Activated T-cell treated with anti-CD3 and anti-CD28 coated beads, Interleukin-2, amount 50 U/mL, for 4 hours (primary cell): Measurements from ENCODE around the gene SLC13A4. TPM values are rescaled to one million over a fixed set of nuclear protein-coding genes. Genes with fewer than 3 reads are reported as not detected.
"Not testable (repeated sequence)": the region's sequence is repeated elsewhere in the genome, so short reads cannot be mapped to it uniquely, and the experiment has no call there.

Experiments used
- ATAC-seq, 2 donors: fragments of 200-7000 bp; cut with Tn5 transposase; one replicate each; pipeline ENCODE4 v1.10.0; 2021
- DNase-seq: peaks from one replicate; pipeline ENCODE4 v3.0.0-alpha.2; 2020
- H3K27me3 Mint-ChIP-seq: one replicate; pipeline ENCODE4 v1.8.0; 2021; ENCODE audit warnings: low read depth, mixed read lengths
- H3K36me3 Mint-ChIP-seq: one replicate; pipeline ENCODE4 v1.8.0; 2022; ENCODE audit warnings: mixed read lengths; ENCODE audit not compliant: insufficient read depth
- H3K4me1 Mint-ChIP-seq: one replicate; pipeline ENCODE4 v1.8.0; 2021; ENCODE audit warnings: low read depth, mixed read lengths
- H3K4me3 Mint-ChIP-seq: one replicate; pipeline ENCODE4 v1.8.0; 2021; ENCODE audit warnings: mild to moderate bottlenecking, moderate library complexity, mixed read lengths
- H3K9me3 Mint-ChIP-seq: one replicate; pipeline ENCODE4 v1.8.0; 2021; ENCODE audit warnings: mixed read lengths
- total RNA-seq, 3 donors: library from RNA; stranded (reverse); gene quantifications; one replicate each; pipeline ENCODE4 v1.2.1, GENCODE V29; 2021

SLC13A4 gene
- total RNA-seq, 3 donors from 2014 or later = not detected

DNA sequence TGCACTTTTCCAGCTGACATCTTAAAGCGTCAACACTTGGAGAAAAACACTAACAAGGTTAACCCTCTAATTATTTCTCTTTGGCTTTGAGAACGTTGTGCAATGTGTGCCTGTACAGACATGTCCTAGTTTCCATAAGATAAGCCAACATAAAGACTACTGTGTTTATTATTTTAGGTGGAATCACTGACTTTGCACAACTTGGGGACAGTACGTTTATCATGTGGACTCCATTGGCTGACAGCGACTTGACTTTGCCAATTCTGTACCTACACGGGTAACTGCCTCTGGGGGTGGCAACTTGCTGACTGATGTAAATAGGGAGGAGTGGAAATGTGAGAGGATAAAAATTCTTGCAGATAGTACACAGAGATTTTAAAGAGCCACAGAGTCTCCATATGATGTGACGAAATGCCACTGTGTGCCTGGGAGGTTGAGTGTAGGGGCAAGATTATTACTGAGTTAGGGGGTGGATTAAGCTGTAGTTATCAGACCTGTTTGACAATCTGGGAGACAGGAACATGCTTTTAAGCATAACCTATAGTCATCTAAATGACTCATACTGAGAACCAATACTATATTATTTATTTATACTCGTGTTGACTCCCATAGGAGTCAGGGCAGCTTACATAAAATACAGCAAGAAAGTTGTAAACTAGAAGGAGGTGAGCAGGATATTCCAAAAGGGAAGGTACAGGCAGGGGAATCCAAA lies 21.0 kb downstream of the SLC13A4 start:
- Mint-ChIP-seq H3K4me3 (no peak overlapping the region), H3K9me3 (no peaks in the 10 kb centered on the region), H3K36me3 (no peaks in the 10 kb centered on the region), H3K27me3 (no peaks in the 10 kb centered on the region), H3K4me1 (no peaks in the 10 kb centered on the region)
- DNase-seq (no peak), ATAC-seq (no peak)

DNA sequence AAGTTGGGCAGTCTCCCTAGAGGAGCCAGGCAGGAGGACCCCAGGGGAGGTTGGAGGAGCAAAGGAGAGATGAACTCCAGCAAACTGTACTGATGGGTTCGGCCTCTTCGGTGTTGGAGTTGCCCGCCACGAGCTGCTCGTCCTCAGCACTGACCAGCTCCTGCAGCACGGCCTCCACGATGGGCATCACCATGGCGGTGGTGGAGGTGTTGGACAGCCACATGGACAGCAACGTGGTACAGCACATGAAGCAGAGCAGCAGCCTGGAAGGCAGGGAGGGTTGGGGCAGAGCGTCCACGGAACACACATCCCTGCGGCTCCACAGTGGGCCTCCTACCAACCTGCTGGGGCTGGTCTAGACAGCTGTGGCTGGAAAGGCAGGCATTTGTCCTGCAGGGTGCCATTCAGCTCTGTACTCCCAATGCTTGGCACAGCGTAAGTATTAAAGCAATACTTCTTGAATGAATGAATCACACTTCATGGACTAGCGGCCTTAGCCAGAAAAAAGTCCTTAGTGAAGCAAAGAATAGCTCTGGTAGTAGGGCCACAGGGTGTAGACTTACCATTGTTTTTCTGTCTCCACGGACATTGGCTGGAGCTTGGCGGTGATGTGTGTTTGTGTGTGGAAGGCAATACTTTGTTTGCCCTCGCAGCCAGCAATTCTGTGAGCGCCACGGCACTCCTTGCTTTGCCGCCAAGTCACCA lies 21.8 kb downstream of the SLC13A4 start:
- H3K27me3 Mint-ChIP-seq = no peaks in the 10 kb centered on the region
- no peaks in the 10 kb centered on the region for H3K36me3 Mint-ChIP-seq
- no peaks in the 10 kb centered on the region for H3K4me1 Mint-ChIP-seq
- no peak overlapping the region for H3K4me3 Mint-ChIP-seq
- DNase-seq (no peak), ATAC-seq (no peak)
- H3K9me3 Mint-ChIP-seq = no peaks in the 10 kb centered on the region

DNA sequence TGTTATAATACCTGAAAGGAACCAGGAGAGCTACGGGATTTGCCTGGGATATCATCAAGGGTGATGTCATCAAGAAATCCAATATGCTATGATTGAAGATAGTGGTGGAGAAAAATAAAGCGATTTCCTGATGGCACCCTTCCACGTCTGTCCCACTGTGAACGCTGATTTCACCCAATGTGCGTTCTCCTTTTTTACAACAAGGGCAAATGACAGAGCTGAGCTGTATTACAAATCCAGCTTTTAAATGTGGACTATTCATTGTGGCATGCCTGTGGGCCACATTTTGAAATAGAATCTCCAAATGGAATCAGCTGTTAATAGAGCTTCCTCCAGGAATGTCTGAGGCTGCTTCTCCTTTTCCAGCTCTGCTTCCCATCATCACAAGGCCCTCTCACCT lies 23.3 kb downstream of the SLC13A4 start:
- Mint-ChIP-seq H3K36me3 (peaks cover 2% of the 10 kb centered on the region), H3K27me3 (no peaks in the 10 kb centered on the region), H3K4me1 (no peaks in the 10 kb centered on the region), H3K9me3 (no peaks in the 10 kb centered on the region), H3K4me3 (no peak overlapping the region)
- ATAC-seq (no peak), DNase-seq (no peak)

DNA sequence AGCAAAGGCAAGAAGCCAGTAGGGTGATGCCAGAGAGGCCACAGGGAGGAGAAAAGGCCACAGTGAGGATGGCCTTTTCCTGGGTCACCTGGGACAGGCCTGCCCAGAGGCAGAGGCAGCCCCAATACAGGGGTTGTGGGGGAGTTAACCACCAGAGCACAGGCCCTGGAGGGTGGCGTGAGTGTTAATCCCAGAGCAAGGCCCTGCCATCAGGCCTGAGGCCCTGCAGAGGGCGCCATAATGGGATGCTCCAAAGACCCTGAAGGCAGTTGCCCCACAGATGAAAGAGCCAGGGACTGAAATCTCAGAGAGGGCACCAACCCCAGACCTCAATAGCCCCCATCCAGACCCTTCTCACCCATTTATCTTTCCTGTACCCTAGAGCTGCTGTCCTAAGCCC lies 23.9 kb downstream of the SLC13A4 start:
- ATAC-seq (no peak), DNase-seq (no peak)
- Mint-ChIP-seq H3K27me3 (no peaks in the 10 kb centered on the region), H3K36me3 (peaks cover 2% of the 10 kb centered on the region), H3K4me1 (no peaks in the 10 kb centered on the region), H3K4me3 (no peak overlapping the region), H3K9me3 (no peaks in the 10 kb centered on the region)

DNA sequence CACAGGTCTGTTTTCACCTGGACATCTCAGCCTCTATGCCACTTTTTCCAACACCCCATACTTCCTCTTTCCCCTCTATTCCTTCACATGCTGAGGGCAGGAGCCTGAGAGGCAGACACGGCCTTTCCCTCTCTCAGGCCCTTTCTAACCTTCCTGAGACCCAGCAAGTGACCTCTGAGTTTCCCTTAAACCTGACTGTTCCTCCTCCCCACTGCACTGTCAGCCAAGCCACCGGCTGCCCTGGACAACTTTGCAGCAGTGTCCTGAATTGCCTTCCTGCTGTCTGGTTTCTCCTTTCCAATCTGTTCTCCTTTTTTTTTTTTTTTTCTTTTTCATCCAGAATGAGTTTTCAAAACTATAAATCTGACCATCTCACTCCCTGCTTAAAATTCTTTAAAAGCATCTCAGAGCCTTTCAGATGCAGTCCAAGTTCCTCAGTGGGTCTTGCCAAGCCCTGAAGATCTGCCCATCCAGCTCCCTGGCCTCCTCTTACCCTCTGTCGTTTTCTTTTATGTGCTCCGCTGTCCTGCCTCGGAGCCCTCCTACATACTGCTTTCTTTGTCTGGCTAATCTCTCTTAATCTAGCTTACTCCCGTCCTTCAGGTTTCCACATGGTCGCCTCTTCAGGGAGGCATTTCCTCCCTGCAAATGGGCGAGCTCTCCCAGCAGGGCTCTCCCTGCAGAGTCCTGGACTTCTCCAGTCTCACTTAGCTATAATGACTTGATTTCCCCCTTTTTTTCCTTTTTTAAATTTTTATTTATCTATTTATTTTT lies 30.5 kb downstream of the SLC13A4 start:
- no peaks in the 10 kb centered on the region for H3K4me1 Mint-ChIP-seq
- H3K9me3 Mint-ChIP-seq = no peaks in the 10 kb centered on the region
- no peaks in the 10 kb centered on the region for H3K27me3 Mint-ChIP-seq
- DNase-seq (no peak), ATAC-seq (no peak)
- H3K36me3 Mint-ChIP-seq = peaks cover 5% of the 10 kb centered on the region
- no peak overlapping the region for H3K4me3 Mint-ChIP-seq

DNA sequence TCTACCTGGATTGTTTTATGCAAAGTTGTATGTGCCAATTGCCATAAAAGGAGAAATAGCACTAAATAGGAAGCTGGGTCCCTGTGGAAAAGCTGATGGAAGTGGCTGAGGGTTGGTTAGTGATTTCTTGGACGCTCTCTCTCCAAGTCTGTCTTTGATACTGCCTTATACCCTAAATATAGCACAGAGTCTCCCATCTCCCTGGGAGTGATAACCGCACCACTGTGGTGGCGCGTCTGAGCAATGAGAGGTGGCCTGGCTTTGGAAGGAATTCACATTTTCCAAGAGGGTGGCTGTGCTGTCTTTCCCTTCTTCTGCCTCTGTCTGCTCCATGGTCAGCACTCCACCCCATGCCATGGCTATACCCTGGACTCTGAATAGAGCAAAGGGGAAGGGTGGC lies 34.4 kb downstream of the SLC13A4 start:
- Mint-ChIP-seq H3K4me3 (no peak overlapping the region), H3K4me1 (no peaks in the 10 kb centered on the region)

DNA sequence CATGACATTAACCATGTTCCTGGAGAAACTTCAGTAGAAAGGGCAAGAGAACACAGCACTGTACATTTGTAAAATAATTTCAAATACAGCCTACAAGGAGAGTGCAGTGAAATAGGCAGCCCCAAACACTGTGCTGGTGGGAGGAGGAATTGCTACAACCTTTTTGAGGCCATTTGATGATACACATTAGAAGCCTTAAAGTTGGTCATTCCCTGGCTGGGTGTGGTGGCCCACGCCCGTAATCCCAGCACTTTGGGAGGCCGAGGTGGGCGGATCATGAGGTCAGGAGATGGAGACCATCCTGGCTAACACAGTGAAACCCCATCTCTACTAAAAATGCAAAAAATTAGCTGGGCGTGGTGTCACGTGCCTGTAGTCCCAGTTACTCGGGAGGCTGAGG lies 35.4 kb downstream of the SLC13A4 start:
- ATAC-seq, H3K9me3 Mint-ChIP-seq, DNase-seq, H3K27me3 Mint-ChIP-seq, H3K4me3 Mint-ChIP-seq, H3K4me1 Mint-ChIP-seq, H3K36me3 Mint-ChIP-seq: not testable (repeated sequence)

More for the DNA sequence above, 34.4 kb downstream of the SLC13A4 start:
- no peak for DNase-seq
- no peak for ATAC-seq
- Mint-ChIP-seq H3K27me3 (no peaks in the 10 kb centered on the region), H3K36me3 (peaks cover 10% of the 10 kb centered on the region), H3K9me3 (no peaks in the 10 kb centered on the region)

DNA sequence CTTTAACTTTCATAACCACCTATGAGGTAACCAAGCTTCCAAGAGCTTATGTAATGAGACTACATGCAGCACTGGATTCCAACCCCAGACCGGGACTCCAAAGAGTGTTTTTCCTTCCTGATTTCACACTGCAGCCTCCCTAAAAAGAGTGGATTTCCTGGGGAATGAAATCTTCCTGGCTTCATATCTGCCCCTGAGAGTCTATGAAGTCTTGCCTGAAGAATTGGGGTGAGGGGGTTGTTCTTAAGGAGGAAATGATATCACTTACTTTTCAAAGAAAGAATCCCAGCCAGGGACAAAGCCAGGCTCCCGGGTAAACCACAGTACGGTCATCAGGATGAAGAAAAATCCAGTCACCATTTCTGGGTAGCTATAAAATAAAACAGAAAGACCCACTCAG lies 35.9 kb downstream of the SLC13A4 start:
- DNase-seq (no peak), ATAC-seq (no peak)
- Mint-ChIP-seq H3K4me3 (no peak overlapping the region), H3K4me1 (no peaks in the 10 kb centered on the region), H3K36me3 (peaks cover 14% of the 10 kb centered on the region), H3K27me3 (no peaks in the 10 kb centered on the region), H3K9me3 (no peaks in the 10 kb centered on the region)

DNA sequence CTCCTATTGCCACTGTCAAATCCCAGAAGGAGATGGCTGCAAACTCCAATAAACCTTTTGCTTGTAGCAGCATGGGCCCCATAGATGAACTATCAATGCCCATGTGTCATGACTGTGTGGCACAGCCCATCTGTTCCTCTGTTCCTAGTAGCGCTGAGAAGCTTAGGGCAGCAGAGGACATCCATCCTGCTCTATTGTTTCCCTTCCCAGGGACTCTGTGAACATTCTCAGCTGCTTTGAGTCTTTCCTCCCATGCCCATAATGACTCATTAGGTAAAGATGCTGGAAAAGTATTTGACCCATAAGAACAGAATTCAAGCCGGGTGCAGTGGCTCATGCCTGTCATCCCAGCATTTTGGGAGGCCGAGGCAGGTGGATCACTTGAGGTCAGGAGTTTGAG lies 37.4 kb downstream of the SLC13A4 start:
- ATAC-seq (no peak), DNase-seq (no peak)
- no peaks in the 10 kb centered on the region for H3K9me3 Mint-ChIP-seq
- H3K27me3 Mint-ChIP-seq = no peaks in the 10 kb centered on the region
- H3K4me3 Mint-ChIP-seq = no peak overlapping the region
- no peaks in the 10 kb centered on the region for H3K4me1 Mint-ChIP-seq
- peaks cover 14% of the 10 kb centered on the region for H3K36me3 Mint-ChIP-seq

DNA sequence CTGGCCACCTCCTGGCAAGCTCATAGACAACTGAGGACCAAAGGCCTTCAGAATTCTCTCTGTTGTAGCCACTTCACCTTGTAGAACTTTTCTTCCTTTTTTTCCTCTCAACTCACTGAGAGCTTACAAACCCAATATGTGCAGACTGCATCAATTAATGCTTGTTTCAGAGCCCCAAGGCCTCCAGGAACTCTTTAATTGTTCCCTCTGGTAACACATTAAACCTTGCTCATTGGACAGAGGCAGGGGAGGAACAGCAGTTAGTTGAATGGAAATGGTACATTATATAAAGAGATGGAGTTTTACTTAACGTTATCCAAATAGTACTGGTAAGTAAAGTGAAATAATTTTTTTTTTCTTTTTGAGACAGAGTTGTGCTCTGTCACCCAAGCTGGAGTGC lies 40.5 kb downstream of the SLC13A4 start:
- Mint-ChIP-seq H3K27me3 (no peaks in the 10 kb centered on the region), H3K4me1 (no peaks in the 10 kb centered on the region), H3K36me3 (peaks cover 10% of the 10 kb centered on the region), H3K4me3 (no peak overlapping the region), H3K9me3 (no peaks in the 10 kb centered on the region)
- ATAC-seq (no peak), DNase-seq (no peak)

DNA sequence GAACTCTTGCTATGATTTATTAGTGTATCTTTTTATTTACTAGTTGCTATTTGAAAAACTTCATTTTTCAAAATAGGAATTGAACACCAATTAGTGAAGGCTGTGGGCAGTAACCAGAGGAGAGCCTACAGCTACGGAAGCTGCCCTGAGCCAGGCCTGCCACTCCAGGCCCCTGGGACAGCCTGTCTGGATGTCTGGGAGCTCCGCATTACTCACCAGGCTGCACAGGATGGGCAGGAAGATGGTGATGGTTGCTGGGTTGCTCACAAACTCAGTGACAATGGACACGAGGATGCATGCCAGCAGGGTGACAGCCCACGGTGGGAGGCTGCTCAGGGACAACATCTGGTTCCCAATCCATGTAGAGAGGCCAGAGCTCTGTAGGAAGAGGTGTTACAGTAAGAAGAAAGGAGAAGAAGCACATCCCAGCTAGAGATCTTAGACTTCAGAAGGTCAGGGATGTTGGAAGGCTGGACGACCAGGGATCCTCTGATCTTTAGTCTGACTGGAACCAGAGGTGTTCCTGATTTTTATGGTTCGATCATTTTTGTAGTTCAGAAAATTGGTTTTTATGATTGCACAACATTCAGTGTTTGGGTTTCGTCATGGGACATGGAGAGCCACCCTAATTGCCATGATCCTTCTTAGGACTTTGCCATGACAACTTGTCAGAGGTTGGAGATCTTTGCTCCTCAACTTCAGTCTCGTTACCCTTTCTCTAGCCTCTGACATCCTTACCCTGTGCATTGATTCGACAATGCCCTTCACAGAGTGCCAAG lies 42.5 kb downstream of the SLC13A4 start:
- H3K4me3 Mint-ChIP-seq = no peak overlapping the region
- H3K36me3 Mint-ChIP-seq = peaks cover 12% of the 10 kb centered on the region
- no peaks in the 10 kb centered on the region for H3K9me3 Mint-ChIP-seq
- DNase-seq (no peak), ATAC-seq (no peak)
- no peaks in the 10 kb centered on the region for H3K27me3 Mint-ChIP-seq
- no peaks in the 10 kb centered on the region for H3K4me1 Mint-ChIP-seq

DNA sequence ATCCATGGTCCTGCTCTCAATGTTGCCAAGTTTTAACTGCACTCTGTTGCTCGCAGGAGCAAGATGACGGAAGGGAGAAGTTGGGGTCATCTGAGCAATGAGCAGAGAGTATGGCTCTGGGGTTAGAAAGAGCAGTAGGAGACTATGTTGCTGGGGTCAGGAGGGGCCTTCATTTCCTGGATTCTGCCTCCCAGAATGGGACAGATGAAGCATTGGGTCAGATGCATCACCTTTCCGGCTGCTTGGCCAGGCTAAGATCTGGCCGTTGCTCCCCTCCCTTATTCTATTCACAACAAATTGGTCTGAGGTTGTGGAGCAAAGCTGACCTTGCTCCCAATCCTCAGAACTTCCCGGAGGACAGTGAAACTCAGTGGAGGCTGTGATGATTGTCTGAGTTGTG lies 43.3 kb downstream of the SLC13A4 start:
- H3K4me1 Mint-ChIP-seq = no peaks in the 10 kb centered on the region
- ATAC-seq = no peak
- H3K36me3 Mint-ChIP-seq = peaks cover 7% of the 10 kb centered on the region
- H3K4me3 Mint-ChIP-seq = no peak overlapping the region
- no peaks in the 10 kb centered on the region for H3K9me3 Mint-ChIP-seq
- no peaks in the 10 kb centered on the region for H3K27me3 Mint-ChIP-seq
- no peak for DNase-seq

DNA sequence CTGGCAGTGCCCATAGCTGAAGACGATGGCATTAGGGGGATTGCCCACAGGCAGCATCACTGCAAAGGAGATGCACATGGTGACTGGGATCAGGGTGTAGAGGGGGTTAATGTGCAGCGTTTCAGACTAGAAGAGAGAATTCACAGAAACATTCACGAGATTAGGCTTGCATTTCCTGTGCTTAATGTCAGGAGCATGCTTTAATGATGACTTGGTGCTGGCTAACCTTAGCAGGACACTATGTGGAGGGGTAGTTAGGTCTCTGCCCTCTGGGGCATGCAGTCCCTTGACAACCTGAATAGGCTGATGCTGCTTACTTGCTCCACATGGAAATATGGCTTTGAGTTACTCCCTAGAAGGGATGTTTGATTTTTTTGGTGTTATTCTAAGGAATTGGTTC lies 43.9 kb downstream of the SLC13A4 start:
- Mint-ChIP-seq H3K36me3 (peaks cover 10% of the 10 kb centered on the region), H3K9me3 (no peaks in the 10 kb centered on the region)

DNA sequence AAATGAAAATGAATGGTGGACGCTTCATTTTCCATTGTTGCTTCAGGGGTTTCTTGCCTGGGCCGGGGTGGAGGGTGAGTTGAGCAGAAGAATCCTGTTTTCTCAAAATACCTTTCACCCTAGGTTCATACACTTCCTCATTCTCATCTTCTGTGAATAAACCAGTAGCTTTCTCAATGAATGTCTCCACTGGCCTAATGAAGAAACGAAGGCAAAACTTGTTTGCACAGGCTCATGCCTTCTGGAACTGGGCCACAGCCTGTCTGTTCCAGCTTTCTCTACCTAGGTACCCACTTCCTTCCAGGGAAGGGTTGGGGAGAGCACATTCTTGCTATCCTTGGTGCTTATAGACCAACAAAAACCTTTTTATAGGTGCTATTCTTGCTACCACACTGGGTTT lies 44.4 kb downstream of the SLC13A4 start:
- no peaks in the 10 kb centered on the region for H3K27me3 Mint-ChIP-seq
- H3K4me1 Mint-ChIP-seq = no peaks in the 10 kb centered on the region
- H3K4me3 Mint-ChIP-seq = no peak overlapping the region
- no peaks in the 10 kb centered on the region for H3K9me3 Mint-ChIP-seq
- peaks cover 15% of the 10 kb centered on the region for H3K36me3 Mint-ChIP-seq
- ATAC-seq (no peak), DNase-seq (no peak)

More for the DNA sequence above, 43.9 kb downstream of the SLC13A4 start:
- H3K4me1 Mint-ChIP-seq = no peaks in the 10 kb centered on the region
- H3K27me3 Mint-ChIP-seq = no peaks in the 10 kb centered on the region
- DNase-seq = no peak
- H3K4me3 Mint-ChIP-seq = no peak overlapping the region
- no peak for ATAC-seq
